GM18909 (cell line): ENCODE results near the gene PRDM2.

Experiments used
- ATAC-seq: cut with Tn5 transposase; IDR thresholded peaks from one replicate; pipeline ENCODE4 v1.9.1; 2021; ENCODE audit warnings: mild to moderate bottlenecking; ENCODE audit not compliant: unreplicated experiment, poor library complexity

The PRDM2 gene

GRCh38 chr1:13730291-13730690 is 30.3 kb downstream of the PRDM2 start:
- peak; percentile 9 for ATAC-seq

DNA sequence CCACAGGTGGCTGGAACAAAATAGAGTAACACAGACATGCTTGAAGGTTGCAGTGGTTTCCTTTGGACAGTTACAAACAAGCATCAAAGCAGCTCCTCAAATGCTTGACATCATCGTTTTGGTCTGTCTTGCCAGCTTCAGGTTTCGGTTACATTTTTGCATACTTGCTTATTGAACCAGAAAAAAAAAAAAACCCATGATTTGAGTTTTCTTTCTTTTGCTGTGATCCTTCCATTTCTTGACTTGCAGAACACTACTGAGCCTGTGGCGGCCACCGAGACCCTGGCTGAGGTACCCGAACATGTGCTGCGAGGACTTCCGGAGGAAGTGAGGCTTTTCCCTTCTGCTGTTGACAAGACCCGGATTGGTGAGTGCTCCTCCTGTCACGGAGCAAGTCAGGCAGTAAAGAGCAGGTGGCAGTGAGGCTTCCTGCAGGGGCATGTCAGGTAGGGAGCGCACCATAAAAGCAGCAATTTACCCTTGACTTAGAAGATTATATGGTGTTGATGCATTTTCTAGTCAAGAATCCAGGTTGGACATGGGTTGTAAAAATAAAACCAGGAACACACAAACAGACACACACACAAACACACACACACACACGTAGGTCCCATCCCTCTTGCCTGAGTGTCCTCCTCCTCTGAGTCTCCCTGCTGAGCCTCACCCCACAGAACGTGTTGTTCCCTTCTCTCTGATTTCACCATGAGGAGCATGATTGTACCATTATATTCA is 30.9 kb downstream of the PRDM2 start:
- peak; percentile 88 for ATAC-seq

- ATAC-seq: no peak
Measured at GRCh38 chr1:13731897-13732296, 31.9 kb downstream of the PRDM2 start.

GRCh38 chr1:13732971-13733667 is 33.1 kb downstream of the PRDM2 start:
- ATAC-seq: no peak

- ATAC-seq: no peak
Measured at GRCh38 chr1:13733711-13734110, 33.7 kb downstream of the PRDM2 start.

DNA sequence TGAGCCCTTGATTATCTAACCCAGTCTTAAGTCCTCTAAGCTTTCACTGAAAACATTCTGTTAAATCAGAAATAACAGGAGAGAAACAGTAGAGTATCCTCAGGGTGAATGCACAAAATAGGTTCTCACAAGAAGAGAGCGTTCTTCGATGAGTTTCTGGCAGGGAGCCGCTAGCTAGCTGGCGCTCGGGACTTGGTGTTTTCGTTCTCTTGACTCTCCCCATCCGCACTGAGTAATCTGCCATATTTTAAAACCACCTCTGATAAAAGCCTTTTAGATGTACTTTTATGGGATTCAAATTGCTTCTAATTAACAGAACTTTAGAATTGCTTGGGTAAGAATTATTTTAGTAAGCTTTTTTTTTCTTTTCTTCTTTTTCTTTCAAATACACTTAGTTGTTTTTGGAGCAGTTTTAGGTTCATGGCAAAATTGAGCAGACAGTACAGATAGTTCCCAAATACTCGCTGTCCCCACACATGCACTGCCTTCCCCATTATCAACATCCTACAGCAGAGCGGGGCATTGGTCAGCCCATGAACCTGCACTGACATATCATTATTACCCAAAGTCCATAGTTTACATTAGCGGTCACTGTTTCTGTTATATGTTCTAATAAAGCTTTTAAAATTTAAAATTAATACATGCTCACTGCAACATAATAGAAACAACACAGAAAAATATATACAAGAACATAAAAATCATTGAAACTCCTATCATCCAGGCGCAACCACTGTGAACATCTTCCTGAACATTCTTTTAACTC is 35.4 kb downstream of the PRDM2 start:
- ATAC-seq: no peak

DNA sequence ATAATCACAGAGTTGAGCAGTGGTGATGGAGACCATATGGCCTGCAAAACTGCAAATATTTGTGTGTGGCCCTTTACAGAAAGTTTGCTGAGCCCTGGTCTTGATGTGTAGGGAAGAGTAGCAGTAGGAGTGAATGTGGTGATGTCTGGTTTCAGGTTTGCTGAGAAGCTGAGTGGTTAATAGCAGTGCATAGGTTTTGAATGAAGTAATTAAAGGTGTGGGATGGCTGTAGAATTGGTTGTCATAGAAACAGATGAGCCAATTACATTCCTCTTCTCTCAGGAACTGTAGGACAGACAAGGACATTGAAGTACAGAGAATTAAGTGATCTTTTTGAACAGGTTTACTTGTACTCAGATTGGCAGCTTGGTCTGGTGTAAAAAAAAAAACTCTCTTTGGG is 37.4 kb downstream of the PRDM2 start:
- ATAC-seq: no peak

GRCh38 chr1:13746342-13746741 is 46.4 kb downstream of the PRDM2 start:
- no peak for ATAC-seq

DNA sequence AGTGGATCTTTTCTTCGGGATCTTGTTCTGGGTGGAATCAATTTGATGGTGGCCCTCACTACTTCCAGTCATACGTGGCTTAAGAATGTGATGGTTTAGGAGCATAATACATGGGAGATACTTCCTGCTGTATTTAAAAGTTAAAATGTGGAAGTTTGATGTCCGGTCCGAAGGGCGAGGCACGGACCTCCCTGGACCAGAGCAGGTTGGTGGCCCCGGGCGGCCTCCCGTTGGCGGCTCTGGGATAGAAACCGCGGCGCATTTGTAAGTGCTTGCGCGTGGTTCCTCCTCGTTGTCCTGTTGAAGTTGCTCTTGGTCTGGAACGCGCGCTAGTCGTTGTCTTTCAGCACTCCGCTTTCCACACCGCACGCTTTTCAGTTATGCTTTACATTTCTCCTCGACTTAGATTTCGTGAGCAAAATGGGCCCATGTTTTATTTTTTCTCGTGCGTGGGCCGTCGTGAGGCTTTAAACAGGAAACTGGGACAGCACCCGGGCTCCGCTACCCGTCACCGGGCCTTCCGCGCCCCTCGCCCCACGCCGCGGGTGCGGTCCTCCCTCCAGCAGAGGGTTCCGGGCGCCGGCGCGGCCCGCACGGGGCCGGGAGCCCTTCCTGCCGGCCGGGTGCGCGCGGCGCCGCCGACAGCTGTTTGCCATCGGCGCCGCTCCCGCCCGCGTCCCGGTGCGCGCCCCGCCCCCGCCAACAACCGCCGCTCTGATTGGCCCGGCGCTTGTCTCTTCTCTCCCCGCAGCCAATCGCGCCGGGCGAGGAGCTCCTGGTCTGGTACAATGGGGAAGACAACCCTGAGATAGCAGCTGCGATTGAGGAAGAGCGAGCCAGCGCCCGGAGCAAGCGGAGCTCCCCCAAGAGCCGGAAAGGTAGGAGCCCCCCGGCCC is 48.9 kb downstream of the PRDM2 start:
- ATAC-seq: peak; percentile 84

DNA sequence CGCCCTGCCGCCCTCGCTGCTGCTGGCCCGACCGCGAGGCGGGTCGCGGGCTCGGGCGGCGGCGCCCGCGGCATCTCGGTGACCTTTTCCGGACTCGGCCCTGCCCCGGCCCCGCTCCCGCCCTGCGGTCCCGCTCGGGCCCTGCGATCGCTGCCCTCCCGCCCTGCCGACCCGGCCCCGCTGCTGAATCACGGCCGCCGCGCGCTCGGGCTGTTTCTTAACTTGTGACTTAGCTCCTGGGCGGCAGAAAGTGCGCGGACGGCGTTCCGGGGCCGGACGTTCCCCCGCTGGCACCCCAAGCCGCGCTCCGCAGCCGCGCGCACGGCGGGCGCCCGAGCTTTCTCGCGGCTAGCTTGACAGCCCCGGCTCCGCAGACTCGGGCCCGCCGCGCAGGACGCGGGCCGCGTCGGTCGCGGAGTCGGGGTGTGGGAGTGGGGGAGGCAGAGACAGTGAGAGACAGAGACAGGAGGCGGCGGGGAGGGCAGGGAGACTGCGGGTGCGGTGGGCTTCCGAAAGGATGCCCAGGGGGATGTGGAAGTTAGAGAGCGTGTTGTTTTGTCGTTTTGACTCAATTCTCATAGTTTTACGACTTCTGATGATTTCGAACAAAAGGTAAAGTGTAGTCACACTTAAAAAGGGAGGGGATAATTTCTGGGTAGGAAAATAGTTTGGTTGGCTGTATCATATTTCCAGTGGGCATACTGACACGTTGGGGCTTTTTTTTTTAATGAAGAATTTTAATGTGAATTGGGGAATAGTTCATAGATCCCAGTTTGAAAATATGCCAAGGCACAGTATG is 49.8 kb downstream of the PRDM2 start:
- peak; percentile 12 for ATAC-seq

- ATAC-seq: no peak
Measured at GRCh38 chr1:13751458-13751871, 51.5 kb downstream of the PRDM2 start.

DNA sequence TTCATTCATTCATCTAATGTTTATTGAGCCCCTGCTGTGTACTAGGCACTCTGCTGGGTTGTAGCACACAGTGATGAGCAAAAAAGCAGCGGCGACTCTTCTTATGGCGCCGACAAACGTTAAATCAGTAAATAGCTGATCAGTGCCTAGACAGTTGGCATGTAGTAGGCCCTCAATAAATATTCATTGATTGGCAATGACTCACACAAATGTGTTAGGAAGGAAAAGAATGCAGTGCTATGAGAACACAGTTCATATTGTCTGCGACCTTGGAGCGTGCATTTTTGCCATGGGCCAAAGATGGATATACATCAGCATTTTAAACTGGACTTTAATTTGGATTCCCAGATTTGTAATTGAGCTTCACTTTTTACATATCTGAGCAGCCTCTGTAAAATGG is 52.0 kb downstream of the PRDM2 start:
- no peak for ATAC-seq

DNA sequence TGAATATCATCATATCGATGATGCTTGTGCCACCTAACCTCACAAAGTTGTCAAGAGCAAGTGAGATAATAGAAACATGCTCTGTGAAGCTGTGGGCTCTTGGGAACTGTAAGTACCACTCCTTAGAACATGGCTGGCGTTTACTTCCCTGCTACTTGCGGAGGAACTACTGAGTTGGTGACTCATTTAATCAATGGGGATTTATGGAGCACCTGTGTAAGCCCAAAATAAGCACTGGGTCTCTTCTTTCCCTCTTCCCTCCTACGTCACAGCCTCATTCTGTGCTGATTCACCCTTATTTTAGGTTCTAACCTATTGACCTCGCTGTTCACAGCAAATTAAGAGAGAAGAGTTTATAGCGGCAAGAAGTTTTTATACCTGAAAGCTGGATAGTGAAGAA is 52.9 kb downstream of the PRDM2 start:
- no peak for ATAC-seq

DNA sequence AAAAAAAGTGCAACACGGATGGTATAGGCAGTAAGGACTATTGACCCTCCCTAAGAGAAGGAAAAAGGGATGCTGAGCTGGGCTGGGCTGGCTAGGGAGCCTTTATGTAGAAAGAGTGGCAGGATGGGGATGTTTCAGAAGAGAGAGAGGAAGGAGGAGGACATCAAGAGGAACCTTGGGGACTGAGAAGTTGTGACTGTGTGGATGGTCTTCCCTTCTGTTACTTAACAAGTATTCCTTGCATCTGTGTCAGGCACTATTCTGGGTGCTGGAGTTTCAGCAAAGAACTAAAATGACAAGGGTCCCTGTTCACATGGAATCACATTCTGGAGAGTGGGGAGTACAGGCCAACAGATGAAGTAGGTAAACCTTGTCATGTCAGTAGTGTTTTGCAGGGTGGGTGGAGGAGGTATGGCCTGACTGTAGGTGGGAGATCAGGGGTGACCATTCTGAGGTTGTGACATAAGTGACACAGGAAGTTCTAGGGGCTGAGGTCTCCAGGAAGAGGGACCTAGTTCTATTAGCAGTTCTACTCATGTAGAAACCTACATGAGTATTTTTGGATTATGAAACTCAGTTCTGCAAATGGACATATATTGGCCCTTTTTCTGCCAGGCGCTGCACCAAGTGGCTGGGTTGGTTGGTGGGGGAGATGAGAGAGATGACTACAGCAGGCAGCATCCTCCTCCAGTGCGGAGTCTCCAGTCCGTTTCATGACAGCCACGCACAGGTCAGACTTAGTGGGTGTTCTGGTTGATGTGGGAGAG is 53.8 kb downstream of the PRDM2 start:
- peak; percentile 40 for ATAC-seq

DNA sequence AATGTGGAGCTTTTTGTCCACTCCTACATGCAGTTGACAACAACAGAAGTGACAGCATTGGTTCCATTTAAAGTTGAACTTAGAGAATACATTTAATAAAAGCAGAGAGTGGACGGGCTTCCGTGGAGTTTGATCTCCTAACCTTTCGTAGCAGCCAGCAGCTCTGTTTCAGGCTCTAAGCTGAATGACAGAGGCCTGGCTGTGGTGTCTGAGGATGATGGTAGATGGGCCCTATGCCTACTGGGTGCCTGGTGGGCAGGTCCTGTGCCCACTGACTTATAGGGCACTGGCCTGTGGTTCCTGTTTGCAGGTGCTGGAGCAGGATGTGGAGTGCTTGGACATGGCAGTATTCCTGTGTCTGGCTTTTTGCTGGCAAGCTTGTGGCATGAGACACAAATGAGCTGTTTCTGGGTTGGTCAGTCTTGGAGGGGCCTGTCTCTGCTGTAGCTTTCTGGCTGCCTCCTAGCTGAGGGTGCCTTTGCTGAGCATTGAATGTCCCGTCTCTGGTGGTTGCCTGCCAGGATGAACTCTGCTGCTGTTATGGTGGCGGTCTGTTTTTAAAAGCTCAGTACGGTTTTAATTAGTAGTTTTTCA is 54.6 kb downstream of the PRDM2 start:
- no peak for ATAC-seq

GRCh38 chr1:13756557-13757315 is 56.7 kb downstream of the PRDM2 start:
- no peak for ATAC-seq

- ATAC-seq: no peak
Measured at GRCh38 chr1:13757693-13758092, 57.7 kb downstream of the PRDM2 start.

DNA sequence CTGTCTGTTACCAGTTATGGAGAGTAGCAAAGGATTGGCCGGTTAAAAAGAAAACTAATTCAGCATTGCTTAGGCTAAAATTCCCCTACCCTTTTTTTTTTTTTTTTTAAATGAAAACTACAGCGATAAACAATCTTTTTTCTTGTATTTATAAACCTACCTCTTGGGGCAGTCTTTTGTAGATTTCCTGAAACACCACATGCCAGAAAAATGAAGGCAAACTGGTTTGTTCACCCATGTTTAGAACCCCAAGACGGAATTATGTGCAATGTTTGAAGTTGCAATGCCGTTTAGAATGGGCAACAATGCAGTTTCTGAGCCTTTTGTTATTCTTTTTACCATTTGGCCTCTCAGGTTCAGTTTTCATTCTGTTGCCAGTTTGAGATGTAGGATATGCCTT is 59.1 kb downstream of the PRDM2 start:
- no peak for ATAC-seq
